GM12873 (cell line): ENCODE results near the gene ZNF124.

ENCODE experiments used
- TF ChIP-seq, protein P1 (sequence below): IDR thresholded peaks from 2 replicates; pipeline ENCODE4 v1.5.1; 2012; ENCODE audit warnings: low read depth, mild to moderate bottlenecking, moderate library complexity, low read length, control low read depth; ENCODE audit not compliant: insufficient read depth; ENCODE audit errors: missing control alignments

Gene ZNF124

DNA sequence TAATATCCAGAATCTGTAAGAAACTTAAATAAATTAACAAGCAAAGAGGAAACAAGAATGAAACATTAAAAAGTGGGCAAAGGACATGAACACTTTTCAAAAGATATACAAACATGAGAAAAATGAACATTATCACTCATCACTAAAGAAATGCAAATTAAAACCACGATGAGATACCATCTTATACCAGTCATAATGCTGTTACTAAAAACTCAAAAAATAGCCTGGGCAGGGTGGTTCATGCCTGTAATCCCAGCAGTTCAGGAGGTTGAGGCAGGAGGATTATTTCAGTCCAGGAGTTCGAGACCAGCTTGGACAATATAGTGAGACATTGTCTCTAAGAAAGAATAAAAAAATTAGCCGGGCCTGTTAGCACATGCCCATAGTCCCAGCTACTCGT is 6.1 kb downstream of the ZNF124 start:
- TF ChIP-seq, protein P1, sequence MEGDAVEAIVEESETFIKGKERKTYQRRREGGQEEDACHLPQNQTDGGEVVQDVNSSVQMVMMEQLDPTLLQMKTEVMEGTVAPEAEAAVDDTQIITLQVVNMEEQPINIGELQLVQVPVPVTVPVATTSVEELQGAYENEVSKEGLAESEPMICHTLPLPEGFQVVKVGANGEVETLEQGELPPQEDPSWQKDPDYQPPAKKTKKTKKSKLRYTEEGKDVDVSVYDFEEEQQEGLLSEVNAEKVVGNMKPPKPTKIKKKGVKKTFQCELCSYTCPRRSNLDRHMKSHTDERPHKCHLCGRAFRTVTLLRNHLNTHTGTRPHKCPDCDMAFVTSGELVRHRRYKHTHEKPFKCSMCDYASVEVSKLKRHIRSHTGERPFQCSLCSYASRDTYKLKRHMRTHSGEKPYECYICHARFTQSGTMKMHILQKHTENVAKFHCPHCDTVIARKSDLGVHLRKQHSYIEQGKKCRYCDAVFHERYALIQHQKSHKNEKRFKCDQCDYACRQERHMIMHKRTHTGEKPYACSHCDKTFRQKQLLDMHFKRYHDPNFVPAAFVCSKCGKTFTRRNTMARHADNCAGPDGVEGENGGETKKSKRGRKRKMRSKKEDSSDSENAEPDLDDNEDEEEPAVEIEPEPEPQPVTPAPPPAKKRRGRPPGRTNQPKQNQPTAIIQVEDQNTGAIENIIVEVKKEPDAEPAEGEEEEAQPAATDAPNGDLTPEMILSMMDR, result no peak

DNA sequence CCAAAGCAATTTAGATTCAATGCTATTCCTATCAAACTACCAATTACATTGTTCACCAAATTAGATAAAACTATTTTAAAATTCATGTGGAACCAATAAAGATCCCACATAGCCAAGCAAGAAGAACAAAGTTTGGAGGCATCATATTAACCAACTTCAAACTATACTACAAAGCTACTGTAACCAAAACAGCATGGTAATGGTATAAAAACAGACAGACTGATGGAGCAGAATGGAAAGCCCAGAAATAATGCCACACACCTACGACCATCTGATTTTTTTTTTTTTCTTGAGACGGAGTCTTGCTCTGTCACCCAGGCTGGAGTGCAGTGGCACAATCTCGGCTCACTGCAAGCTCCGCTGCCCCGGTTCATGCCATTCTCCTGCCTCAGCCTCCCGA is 7.1 kb downstream of the ZNF124 start:
- TF ChIP-seq, protein P1, result no peak

DNA sequence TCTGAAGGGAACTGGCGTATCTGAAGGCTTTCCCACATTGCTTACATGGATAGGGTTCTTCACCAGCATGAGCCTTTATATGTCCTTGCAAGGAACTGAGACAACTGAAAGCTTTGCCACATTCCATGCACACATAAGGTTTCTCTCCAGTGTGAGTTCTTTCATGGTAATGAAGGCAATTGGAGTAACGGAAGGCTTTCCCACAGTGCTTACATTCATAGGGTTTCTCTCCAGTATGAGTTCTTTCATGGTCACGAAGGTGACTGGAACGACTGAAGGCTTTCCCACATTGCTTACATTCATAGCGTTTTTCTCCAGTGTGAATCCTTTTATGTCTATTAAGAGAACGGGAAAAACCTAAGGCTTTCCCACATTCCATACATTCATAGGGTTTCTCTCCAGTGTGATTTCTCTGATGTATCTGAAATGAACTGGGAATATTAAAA is 15.0 kb downstream of the ZNF124 start:
- TF ChIP-seq, protein P1, result no peak

DNA sequence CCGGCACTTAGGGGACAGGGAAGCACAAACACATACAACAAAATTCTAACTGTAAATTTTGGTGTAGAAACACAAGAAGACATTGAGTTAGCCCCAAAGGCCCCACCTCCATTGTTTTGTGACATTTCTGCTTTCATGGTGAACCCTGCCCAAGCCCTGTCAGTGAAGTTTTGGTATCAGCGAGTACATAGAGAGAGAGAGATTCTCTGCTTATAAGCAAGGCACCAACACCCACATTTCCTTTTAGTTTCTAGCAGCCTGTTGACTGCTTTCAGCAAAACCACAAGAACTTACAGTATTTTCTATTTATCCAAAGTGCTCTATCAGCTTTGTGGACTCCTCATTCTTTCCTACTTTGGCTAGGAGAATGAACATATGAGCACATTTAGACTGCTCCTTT is 24.0 kb downstream of the ZNF124 start:
- TF ChIP-seq, protein P1, result no peak

DNA sequence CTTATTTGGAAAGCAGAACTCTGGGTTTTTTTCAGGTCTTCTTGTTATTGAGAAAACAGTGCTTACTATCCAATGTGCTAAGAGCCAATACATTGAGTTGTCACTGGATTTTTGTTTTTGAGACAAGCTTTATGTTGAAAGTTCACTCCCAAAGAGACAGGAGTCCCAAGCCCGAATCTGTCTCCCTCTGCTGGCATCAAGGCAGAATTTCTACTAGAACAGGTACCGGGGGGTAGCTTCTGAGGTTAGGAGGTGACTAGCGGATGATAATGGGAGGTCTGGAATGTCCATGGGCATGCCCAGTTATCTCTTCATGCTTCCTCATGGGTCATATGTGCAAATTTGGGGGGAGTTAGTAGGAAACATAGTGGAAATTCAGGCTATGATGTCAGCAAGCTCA is 25.1 kb downstream of the ZNF124 start:
- TF ChIP-seq, protein P1, result peak; percentile 31

DNA sequence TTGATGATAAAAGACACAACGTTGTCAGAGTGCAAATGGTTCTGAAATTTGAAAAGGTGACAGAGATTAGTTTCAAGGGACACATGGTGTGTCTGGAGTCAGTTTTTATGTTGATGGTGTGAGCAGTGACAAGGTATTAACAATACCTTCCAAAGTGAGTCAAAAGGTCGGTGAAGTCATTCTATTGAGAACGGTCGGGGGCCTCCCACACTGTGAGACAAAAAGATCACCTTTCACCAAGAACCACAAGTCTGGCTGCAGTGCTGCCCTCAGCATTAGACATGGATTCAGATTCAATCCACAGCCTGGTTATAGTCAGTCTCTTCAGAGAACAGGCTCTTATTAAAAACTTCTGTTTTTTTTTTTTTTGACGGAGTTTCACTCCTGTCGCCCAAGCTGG is 26.5 kb downstream of the ZNF124 start:
- TF ChIP-seq, protein P1, result no peak

DNA sequence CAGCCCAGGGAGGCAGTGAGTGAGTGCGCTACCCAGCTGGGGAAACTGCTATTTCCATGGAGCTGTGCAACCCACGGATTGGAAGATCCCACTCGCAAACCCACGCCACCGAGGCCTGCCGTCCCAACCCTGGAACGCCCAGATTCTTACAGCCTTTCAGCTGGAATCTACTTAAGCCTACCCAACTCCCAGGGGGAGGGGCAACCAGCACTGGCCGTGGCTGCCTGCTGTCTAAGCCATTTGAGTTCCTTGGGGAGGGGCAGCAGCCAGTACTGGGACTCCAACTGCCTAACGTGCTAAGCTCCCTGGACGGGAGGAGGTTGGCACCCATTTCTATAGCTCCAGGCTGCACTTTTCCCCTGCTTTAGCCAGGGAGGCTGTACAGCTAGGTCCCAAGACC is 40.6 kb downstream of the ZNF124 start:
- TF ChIP-seq, protein P1, result no peak
